ENCODE measurements around the gene ABHD17A.

Gene ABHD17A

DNA sequence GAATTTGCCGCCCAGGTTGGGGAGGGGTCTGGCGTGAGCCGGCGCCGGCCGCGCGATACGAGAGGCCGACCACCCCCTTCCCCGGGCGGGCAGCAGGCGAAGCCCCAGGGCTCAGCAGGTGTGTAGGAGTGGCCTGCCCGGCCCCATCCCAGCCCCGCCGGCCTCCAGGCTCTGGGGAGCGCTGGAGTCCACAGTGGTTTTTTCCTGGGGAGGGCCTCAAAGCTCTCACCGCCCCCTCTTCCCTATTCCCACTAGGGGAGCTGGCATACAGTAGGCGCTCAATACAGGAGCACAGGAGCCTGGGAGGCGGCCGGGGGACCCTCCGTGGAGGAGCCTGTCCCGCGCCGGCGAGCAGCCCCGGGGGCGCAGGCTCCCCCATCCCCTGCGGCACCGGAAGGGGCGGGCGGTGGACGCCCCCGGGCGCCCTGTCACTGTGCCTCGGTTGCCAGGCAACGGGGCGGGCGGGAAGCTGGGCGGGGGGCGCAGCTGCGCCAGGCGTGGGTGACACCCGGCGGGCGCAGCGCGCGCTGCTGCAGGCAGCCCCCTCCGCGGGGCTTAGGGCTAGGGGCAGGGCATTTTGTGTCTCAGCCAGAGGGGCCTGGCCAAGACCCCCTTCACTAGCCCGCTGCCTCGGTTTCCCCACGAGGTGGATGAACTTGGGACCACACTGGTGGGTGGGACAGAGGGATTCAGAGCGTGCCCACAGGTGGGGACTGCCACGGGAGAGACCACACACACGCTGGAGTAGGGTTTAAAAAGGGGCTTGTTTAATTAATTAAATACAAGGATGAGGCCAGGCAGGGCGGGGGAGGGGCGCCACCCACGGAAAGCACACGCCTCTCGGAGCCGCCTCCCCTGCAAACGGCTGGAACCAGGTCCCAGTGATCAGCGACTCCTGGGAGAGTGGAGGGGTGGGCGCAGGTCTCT is 33.4 kb downstream of the ABHD17A start:
- DNase-seq = peak; percentile 63

DNA sequence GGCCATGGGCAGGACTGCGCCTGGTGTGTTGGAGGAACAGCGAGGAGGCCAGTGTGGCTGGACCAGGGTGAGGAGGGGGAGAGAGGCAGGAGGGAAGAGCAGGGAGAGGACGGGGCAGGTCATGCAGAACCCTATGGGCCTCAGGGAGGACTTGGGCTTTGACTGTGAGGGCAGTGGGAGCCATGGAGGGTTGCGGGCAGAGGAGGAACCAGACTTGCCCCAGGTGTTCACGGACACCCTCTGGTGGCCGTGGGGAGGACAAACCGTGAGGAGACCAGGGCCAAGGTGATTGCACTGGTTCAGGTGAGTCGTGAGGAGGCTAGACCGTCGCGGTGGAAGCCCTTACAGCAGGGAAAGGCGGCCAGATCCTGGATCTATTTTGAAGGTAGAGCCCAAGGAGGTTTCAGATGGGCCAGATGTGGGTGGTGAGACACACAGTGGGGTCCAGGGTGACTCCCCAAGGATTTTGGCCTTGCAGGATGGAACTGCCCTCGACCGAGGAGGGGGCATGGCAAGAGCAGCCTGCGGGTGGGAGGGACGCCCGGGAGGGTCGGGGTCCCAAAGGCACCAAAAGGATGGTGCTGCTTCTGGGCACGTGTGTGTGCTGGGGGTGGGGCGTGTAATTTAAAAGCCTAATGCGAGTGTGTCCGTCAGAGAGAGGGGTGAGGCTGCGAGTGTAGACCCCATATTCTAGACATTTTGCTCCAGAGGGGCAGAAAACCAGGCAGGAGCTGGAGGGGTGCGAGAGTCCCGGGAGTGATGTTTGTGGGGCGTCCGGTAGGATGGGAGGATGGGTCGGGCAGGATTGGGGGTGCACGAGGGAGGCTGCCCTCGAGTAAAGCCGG is 34.3 kb downstream of the ABHD17A start:
- no peak for DNase-seq

DNA sequence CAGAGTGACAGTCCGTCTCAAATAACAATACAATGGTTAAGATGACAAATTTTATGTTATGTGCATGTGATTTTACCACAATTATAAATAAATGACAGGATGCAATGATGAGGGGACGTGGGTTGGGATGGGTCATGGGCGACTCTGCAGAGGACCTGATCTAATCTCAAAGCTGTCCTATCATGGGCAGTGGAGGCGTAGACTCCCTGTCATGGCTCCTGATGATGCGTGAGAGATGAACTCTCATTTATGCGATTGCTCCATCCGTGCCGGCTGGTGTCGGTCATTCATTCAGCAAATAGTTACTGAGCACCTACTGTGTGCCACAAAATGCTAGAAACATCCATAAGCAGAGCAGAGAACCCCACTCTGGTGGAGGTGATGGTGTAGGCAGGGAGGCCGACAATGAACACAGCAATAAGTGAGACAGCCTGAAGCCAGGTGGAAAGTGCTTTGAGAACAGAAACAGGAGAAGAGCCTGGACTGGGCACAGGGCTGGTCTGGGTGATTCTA is 35.4 kb downstream of the ABHD17A start:
- no peak for DNase-seq

DNA sequence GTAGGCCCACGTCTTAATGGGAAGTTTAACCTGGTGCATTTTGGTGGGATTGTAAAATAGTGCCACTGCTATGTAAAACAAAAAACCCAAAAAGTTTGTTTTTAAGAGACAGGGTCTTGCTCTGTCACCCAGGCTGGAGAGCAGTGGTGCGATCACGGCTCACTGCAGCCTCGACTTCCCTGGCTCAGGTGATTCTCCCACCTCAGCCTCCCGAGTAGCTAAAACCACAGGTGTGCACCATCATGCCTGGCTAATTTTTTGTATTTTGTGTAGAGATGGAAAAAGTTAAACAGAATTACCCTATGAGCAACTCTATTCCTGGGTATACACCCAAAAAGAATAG is 36.2 kb downstream of the ABHD17A start:
- DNase-seq = no peak

DNA sequence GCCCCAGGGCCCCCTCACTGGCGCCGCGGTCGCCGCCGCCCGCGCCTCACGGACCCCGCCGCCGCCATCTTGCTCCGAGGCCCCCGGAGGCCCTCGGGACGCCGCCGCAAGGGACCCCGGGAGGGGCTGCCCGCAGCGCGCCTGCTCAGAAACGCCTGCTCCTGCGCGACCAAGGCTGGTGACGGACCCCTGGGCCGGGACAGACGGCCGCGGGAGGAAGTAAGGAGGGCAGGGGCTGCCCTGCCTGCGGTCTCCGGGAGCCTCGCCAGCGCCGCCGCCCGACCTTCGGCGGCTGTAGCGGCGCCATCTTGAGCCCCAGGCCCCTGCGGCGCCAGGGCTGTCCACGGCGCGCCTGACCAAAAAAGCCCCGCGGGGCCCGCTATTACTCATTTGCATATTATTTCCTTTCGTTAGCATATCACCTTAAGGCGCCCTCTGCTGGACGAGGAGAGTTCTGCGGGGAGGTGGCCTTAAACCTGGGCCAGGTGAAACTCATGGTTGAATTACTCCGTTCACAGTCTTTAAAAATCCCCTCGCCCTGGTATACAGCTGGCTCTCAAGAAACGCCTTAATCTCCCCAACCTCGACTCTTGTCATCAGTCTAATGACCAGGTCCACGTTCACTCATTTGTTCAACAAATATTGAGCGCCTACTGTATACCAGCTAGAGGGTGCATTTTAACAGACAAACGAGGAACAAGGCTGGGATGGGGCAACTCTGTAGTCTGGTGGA is 36.7 kb downstream of the ABHD17A start, which contains the start of gene REXO1:
Gene REXO1 (minus strand): TSS at position 85 of the 733 bp plus-strand sequence. CDS start 125 bp downstream, outside the sequence.
- peak; percentile 96 for DNase-seq

DNA sequence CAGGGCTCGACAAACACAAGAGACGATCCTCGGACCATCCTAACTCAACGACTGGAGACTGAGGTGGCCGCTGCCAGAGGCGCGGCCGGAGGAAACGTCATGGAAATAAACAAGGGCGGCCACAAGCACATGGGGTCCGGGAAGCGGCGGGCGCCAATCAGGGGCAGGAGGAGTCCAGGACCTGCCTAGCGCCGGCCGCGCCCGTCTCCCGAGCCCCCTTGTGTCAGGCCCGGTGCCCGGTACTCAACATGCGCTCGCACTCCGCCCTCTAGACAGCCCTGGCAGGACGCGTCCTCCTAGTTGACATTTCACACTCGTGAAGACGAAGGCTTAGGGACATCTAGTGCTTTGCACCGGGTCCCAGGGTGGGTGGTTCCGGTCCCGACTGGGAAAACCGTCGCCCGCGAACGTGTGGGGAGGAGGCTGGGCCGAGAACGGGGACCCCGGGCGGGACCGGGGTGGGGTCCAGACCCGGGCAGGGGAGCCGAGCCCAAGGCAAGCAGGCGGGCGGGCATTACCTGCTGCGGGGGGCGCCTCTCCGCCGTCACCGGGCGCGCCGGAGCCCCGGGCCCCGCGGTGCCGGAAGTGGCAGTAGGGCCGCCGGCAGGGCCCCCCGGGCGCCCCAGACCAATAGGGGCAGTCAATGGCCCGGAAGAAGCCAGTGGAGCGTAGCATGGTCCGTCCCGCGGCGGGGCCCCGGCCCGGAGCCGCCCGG is 37.5 kb downstream of the ABHD17A start:
- DNase-seq = no peak

DNA sequence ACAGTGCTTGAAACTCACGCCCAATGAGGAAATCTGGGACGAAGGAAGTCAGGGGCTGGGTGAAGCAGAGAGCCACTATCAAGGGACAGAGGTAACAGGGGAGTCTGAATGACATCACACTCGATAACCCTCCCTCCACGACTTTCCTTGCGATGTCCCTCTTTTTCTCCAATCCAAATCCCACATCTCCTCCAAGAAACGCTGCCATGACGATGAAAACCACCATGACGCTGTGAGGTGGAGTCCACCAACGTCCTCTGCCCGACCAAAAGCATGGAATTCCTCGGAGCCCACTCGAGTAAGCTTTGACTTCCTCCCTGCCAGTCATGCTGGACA is 38.0 kb downstream of the ABHD17A start:
- no peak for DNase-seq

DNA sequence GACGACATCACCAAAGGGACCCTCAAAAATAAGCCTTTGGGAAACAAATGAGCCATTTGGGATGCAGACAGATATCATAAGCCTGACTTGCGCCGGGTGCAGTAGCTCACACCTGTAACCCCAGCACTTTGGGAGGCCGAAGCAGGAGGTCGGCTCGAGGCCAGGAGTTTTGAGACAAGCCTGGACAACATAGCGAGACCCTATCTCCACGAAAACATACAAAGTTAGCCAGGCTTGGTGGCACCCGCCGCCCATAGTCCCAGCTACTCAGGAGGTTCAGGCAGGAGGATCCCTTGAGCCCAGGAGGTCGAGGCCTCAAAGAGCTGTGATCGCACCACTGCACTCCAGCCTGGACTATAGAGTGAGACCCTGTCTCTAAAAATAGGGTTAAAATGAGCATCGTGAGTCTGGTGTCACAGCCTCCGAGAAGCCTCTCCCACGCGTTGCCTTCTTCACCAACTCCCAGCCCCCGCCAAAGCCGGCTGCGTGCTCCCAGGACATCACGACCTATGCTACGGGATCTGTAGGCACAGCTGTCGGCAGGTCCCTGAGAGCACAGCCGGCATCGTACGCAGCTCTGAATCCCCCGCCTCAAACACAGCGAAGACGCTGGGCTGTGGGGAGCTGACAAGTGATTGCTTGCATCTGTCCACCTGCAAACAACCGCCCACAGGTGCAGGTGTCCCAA is 38.6 kb downstream of the ABHD17A start:
- no peak for DNase-seq

DNA sequence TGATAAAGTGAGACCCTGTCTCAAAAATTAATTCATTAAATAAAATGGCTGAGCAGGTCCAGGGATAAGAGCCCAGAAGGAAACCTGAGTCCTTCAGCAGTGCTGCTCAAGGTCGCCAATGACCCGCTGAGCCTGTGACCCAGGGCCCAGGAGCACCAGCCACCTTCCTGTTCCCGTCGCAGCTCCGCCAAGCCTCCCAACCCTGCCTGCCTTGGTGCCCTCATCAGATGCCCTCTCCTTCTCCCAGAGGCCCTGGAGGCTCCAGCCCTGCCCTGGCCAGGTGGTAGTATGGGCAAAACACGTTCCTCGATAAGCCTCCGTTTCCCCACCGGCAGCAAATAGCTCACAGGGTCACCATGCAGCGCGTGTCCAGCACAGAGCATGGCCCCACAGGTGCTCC is 39.7 kb downstream of the ABHD17A start:
- DNase-seq = no peak

DNA sequence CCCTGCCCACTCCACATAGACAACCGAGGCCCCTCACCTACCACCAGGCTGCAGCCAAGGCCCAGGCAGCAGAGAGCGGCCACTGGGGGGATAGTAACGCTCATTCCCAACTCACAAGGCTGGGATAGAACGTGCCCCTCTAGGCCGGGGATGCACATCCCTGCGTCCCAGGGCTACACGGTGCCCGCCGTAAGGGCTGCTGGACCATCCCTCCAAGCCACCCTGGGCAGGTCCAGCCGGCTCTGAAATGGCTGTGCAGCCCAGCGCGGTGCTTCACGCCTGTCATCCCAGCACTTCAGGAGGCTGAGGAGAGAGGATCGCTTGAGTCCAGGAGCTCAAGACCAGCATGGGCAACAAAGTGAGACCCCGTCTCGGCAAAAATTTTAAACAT is 40.2 kb downstream of the ABHD17A start:
- DNase-seq = no peak

DNA sequence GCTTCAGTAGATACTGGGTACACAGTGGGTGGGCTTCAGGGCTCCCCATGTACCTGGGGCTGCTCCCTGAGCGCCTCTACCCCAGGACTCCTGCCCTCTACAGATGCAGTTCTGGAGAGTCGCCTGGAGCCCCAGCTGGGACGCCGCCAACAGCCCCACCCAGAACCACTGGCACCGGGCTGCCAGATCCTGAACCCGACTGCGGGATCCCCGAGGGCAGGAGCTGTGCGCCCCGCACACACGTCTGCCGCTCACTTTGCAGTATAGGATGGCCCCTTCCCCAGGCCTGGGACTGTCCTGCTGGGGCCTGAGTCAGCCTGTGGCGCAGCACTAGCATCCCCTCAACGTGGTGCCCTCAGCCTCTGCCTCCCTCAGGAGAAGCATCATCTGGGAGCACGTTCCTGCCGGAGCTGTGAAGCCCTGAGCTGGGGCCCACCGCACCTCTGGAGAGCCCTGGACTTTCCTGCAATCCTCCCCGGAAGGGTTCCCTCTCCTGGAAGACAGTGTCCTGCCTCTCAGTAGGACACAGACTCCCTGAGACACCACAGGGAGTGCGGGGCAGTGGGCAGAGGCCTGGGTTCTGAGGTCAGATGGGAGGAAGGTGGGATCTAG is 40.7 kb downstream of the ABHD17A start:
- DNase-seq = no peak

DNA sequence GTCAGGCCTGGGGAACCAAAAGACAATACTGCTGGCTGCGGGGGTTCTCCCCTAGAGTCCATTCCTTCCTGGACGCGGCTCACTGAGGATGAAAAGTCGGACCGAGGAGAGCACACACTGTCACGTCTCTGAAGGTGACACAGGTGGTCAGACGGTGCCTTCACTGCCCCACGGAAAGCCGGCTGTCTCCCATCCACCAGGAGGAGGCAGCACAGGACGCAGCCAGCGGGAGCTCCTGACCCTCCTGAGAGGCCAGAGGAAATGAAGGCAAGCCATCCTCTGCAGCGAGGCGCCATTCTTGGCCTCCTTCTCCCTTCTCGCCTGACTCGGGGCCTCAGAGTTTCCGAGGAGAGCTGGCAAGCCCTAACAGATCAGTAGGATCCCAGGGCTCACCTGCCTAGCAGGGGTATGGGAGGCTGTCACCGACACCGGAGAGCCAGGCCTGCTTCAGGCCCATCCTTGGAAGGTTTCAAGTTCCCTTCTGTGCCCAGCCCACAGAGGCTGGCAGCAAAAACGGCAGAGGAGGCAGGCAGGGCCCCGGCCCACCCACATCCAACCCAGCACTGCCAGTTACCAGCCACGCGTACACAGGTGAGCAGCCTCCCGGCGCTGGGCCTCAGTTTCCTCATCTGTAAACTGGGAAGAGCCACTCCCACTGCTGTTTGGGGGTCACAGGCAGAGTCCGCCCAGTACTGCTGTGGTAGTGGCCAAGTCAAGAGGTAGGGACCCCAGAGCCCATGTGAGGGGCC is 41.5 kb downstream of the ABHD17A start:
- no peak for DNase-seq

DNA sequence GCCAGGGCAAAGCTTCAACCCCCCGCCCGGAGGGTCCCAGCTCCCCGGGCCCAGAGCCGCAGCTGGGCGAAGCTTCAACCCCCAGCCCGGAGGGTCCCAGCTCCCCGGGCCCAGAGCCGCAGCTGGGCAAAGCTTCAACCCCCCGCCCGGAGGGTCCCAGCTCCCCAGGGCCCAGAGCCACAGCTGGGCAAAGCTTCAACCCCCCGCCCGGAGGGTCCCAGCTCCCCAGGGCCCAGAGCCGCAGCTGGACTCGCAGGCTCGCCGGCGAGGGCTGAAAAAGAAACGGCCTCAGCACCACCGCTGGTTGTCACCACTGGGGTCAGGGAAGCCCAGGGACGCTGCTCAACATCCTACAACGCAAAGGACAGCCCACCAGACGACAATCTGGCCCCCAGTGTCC is 42.2 kb downstream of the ABHD17A start:
- DNase-seq = no peak

DNA sequence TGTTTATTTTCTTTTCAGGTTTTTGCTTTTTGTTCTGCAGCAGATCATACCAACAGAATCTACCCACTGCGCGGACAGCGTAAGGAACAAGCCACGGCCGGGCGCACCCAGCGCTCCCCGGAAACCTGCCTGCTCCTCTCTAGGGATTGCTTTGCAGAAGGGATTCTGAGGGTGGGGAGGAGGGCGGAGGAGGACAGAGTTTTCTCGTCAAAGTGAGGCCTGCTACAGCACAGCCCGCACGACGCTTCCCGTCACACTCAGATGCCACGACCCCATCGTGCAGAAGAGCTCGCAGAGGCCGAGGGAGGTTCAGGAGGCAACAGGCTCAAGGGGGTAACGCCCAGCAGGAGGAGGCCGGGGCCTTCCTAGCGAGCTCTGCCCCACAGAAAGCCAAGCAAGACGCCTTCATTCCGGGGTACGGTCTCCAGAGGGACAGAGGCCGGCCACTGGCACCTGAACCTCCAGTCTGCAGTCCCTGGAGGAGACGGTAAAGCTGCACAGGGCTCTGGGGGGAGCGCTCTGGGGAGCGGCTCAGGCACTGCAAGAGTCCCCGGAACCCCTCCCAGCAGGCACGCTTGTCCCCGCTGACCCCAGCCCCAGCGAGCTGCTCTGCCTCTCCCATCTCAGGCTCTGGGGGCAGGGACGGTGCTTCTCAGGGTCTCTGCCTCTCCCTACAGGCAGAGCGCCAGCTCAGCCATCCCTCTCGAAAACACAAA is 43.9 kb downstream of the ABHD17A start:
- DNase-seq = no peak

DNA sequence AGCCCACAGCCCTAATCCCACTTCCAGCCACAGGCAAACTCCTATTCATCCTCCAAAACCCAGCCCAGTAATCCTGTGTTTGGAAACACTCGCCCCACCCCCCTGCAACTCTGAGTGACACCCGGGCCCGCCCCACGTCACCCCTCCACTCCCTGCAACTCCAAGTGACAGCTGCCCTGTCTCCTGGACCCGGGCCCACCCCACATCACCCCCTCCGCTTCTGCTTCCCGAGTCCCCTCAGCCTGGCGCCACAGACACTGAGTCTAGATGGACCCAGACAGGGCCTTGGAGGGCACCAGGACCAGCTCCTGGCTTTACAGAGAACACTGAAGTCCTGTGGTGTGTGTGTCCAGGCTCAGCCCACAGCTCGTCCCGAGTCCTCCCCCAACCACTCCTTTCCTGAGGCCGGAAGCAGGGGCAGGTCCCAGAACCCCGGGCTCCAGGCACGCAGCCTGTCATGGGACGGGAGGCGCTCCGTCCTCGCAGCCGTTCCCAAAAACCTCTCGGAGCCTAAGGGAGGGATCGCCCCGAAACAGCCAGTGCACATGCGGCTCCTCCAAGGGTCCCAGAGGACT is 44.7 kb downstream of the ABHD17A start:
- DNase-seq = no peak

DNA sequence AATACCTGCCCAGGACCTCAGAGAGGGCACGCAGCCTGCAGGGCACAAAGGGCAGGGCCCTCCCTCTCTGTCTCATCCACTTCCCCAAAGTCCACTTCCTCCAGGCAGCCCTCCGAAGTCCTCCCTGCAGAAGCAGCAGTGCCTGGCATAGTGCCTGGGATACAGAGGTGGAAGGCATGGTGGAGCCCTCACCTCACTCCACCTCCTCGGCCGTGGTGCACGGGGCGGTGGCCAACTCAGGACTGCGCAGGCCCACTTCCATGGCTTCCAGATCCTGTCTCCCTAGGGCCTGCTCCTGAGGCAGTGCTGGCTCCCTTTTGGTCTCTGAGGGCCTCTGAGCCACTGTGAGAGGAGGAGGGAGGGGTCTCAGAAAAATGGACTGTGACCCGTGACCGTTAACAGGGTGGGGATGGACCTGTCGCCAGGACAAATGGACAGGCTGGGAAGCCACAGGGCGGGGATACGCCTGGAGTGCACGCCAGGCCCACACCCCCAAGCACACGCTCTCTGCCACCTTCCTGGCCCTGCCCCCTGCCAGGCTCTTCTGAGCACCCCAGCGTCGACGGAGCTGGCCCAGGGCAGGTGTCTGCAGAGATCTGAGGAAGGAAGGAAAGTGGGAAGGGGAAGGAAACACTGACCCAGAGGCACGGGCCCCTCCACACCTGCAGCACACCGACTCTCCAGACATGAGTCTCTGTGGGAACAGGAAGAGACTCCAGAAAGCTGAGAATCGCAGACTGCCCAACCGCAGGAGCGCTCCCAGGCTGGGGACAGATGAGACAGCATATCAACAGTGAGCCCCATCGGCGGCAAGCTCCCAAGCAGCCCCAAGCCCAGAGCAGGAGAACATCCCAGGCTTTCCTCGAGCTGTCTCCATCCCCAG is 45.4 kb downstream of the ABHD17A start:
- no peak for DNase-seq

DNA sequence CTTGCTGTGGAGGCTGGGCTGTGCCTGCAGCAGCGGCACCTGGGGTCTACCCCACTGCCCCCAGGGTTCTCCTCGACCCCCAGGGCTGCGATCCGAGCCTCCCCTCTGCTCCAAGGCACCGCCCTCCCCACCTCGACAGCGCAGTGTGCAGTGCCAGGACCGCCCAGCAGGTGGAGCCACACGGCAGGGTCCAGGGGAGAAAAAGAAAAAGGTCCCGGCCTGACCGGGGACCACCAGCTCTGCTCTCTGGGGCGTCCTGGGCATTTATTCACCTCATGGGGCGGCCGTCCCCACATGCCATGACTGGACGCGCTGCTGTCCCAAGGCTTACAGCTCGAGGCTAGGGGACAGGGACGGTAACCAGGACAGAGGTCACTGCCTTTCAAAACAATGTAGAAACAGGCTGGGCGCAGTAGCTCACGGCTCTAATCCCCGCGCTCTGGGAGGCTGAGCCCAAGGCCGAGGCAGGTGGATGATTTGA is 47.6 kb downstream of the ABHD17A start:
- peak; percentile 33 for DNase-seq

DNA sequence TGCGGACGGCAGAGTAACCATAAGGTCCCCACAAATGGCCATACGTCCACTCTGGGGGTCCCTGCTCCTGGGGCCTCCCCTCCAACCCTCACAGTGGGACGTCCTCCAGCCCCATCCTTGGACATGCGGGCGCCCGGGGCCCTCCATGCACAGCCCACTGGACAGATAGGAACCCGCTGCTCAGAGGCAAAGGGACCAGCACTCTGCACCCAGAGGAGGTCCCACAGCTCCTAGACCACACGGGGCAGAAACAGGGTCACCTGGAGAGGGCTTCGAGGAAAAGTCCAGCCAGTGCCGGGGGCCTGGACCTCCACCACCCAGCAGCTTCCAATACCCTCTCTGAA is 48.1 kb downstream of the ABHD17A start:
- DNase-seq = no peak

Data from central memory CD4-positive, alpha-beta T cell (primary cell).